ENCODE results near the gene ITPK1.

Gene ITPK1

DNA sequence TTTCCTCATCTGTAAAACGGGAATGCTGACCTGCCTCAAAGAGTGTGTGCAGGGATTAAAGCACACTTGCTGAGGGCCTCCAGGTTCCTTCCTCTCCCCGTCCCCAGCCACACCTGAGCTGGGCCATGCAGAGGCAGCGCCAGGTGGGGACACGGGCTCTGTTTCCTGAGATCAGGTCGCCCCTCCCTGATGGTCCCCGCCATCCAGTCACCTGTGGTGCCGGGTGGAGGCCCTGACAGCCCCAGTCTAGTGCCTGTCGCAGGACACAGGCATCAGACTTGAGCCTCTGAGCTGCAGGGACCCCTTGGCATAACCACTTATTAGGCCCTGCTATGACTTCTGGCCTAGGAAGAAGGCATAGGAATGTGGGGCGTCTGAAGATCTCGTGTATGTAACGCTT is 180.3 kb downstream of the ITPK1 start:
- Mint-ChIP-seq H3K27ac (no peak overlapping the region), H3K4me3 (no peak overlapping the region), H3K9me3 (no peaks in the 10 kb centered on the region), H3K36me3 (no peaks in the 10 kb centered on the region), H3K4me1 (no peaks in the 10 kb centered on the region), H3K27me3 (no peaks in the 10 kb centered on the region)

DNA sequence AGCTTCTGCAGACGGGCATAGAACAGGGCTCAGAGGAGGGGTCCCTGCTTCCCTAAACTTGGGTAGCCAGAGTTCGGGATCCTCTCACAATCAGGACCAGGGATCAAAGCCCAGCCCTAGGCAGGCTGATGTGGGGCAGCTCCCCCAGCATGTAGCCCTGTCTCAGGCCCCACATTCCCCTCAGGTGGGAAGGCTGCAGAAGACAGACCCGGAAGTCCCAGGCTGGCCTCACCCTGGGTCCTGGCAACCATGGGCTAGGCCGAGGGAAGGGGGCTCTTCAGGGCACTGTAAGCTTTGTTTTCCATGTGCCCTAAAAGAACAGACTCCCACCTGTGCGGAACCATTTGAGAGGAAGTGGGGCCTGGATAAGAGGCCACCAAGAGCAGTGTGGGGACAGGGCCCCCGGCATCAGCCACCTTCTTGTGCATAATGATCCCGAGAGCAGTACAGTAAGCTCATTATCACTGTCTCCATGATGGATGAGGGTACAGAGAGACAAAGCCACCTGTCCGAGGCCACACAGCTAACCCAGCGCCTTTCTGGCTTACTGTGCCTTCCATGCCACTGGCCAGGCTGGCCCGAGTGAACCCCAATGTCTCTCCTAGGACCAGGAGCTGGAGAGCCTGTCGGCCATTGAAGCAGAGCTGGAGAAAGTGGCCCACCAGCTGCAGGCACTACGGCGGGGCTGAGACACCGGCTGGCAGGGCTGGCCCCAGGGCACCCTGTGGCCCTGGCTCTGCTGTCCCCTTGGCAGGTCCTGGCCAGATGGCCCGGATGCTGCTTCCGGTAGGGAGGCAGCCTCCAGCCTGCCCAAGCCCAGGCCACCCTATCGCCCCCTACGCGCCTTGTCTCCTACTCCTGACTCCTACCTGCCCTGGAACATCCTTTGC is 181.3 kb downstream of the ITPK1 start:
- Mint-ChIP-seq H3K27me3 (no peaks in the 10 kb centered on the region), H3K27ac (no peak overlapping the region), H3K4me1 (no peaks in the 10 kb centered on the region), H3K9me3 (no peaks in the 10 kb centered on the region), H3K36me3 (no peaks in the 10 kb centered on the region), H3K4me3 (no peak overlapping the region)

GRCh38 chr14:92933481-92933880 is 182.2 kb downstream of the ITPK1 start:
- Mint-ChIP-seq H3K9me3 (no peaks in the 10 kb centered on the region), H3K4me3 (no peak overlapping the region), H3K36me3 (no peaks in the 10 kb centered on the region), H3K27ac (no peak overlapping the region), H3K27me3 (no peaks in the 10 kb centered on the region), H3K4me1 (no peaks in the 10 kb centered on the region)

DNA sequence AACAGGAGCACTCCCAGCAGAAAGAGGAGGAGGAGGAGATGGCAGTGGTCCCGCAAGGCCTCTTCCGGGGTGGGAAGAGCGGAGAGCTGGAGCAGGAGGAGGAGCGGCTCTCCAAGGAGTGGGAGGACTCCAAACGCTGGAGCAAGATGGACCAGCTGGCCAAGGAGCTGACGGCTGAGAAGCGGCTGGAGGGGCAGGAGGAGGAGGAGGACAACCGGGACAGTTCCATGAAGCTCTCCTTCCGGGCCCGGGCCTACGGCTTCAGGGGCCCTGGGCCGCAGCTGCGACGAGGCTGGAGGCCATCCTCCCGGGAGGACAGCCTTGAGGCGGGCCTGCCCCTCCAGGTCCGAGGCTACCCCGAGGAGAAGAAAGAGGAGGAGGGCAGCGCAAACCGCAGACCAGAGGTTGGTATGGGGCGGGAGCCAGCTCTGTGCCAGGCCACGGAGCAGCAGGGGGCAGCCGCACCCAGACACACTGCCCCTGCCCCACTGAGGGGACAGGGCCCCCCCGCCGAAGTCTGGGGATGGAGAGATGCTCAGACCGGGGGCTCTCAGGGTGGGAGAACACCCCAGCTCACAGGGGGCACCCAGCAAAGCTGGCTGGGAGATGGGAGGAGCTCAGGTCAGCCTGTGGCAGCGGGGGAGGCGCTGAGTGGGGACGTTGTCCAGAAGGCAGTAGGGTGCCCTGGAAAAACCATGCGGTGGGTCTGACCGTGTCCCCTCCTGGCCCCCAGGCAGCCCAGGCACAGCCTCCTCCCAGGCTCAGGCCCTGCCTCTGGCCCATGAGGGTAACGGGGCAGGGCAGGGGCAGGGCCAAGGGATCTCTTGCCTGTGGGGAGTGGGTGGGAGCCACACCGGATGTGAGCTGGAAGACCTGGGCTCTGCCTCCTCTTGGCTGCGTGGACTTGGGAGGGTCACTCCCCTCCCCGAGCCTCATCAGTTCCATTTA is 183.0 kb downstream of the ITPK1 start:
- H3K9me3 Mint-ChIP-seq, result no peaks in the 10 kb centered on the region
- H3K27ac Mint-ChIP-seq, result no peak overlapping the region
- no peak overlapping the region for H3K4me3 Mint-ChIP-seq
- H3K27me3 Mint-ChIP-seq, result no peaks in the 10 kb centered on the region
- no peaks in the 10 kb centered on the region for H3K4me1 Mint-ChIP-seq
- no peaks in the 10 kb centered on the region for H3K36me3 Mint-ChIP-seq

- Mint-ChIP-seq H3K36me3 (no peaks in the 10 kb centered on the region), H3K27me3 (no peaks in the 10 kb centered on the region), H3K4me1 (no peaks in the 10 kb centered on the region), H3K27ac (no peak overlapping the region), H3K9me3 (no peaks in the 10 kb centered on the region), H3K4me3 (no peak overlapping the region)
These were observed 183.9 kb downstream of the ITPK1 start for GRCh38 chr14:92931681-92932447.

DNA sequence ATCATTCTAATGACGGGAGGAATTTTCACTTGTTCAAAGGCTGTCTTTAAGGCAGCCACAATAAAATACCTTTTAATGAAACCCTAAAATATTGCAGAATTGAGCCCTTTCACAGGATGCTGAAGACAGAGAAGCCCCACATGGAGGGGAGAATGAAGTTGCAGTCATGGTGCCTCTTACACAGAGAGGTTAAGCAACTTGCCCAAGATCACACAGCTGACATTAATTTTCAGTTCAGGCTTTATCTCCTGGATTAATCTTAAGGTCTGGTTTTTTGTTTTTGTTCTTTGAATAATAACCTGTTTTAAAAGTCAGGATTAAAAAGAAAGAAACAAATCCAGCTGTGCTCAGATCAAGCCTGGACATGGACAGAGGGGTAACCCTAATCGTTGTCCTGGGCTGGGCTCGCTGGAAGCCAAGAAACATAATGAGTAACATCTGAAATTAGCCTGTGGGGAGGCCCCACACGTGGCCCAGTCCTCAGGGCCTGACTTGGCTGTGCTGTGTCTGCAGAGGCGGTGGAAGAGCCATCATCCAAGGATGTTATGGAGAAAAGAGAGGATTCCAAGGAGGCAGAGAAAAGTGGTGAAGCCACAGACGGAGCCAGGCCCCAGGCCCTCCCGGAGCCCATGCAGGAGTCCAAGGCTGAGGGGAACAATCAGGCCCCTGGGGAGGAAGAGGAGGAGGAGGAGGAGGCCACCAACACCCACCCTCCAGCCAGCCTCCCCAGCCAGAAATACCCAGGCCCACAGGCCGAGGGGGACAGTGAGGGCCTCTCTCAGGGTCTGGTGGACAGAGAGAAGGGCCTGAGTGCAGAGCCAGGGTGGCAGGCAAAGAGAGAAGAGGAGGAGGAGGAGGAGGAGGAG is 184.8 kb downstream of the ITPK1 start:
- H3K27ac Mint-ChIP-seq, result no peak overlapping the region
- H3K27me3 Mint-ChIP-seq, result no peaks in the 10 kb centered on the region
- H3K4me1 Mint-ChIP-seq, result no peaks in the 10 kb centered on the region
- H3K9me3 Mint-ChIP-seq, result no peaks in the 10 kb centered on the region
- no peak overlapping the region for H3K4me3 Mint-ChIP-seq
- no peaks in the 10 kb centered on the region for H3K36me3 Mint-ChIP-seq

DNA sequence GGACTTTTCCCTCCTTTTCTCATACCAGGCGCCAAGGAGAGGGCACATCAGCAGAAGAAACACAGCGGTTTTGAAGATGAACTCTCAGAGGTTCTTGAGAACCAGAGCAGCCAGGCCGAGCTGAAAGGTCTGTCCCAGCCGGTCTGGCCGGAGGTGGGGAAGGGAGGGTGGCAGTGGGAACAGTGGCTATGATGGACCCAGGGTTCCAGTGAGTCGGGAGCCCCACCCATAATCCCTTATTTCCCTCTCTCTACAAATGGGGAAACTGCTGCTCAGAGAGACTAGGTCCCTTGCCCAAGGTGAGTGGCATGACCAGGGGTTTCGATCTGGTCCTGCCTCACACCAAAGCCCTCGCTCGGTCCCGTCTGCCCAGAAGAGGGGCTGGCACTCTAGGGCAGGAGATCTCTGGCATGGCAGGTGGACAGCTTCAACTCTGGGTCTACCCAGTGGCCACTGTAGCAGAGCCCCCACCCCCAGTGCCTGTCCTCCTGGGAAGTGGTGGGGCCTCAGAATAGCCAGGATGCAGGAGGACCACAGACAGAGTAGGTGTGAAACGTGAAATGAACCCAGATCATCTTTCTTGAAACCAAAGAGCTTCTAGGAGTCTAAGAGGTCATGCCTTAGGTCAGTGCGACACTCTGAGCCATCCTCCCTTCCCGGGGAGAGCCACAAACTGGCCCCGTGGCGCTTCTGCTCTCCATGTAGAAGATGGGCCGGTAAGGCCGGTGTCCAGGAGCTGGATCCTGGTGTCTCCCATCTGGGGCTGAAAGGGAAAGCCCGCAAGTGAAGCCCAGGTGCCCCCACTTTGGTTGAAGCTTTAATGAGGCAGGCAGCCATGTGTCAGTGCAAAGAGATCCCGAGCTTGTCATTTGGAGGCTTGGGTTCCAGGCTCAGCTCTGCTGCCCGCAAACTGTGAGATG is 185.8 kb downstream of the ITPK1 start:
- Mint-ChIP-seq H3K27me3 (peaks cover 5% of the 10 kb centered on the region), H3K27ac (no peak overlapping the region), H3K4me1 (no peaks in the 10 kb centered on the region), H3K9me3 (no peaks in the 10 kb centered on the region), H3K4me3 (no peak overlapping the region), H3K36me3 (no peaks in the 10 kb centered on the region)

DNA sequence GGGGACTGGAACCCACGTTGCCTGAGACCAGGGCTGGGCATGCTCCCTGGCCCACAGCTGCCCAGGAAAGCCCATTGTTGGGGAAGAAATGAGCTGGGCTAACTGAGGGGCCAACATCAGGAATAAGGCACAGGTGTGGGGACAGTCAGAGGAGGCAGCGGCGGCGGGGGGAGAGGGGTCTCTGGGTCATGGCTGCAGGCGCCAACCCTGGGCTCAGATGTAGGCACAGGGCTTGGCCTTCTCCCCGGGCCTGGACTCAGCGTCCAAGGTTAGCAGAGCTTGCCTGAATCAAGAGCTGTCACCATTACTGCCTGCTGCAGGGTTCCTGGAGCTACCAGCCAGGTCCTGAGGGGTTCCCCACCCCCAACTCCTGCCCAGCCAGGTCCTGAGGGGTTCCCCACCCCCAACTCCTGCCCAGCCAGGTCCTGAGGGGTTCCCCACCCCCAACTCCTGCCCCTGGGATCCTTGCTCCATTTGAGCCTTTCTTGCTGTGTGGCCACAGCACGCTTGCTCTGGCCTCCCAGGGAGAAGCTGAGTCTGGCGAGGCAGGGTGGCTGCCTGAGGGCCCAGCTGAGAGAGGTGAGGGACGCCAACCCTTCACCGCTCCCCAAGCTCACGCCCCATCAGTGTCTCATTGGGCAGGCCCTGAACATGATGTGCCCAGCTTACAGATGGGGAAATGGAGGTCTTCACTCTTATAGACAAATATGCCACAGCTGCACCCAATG is 186.6 kb downstream of the ITPK1 start:
- no peak overlapping the region for H3K4me3 Mint-ChIP-seq
- no peak overlapping the region for H3K27ac Mint-ChIP-seq
- no peaks in the 10 kb centered on the region for H3K4me1 Mint-ChIP-seq
- H3K27me3 Mint-ChIP-seq, result peaks cover 8% of the 10 kb centered on the region
- no peaks in the 10 kb centered on the region for H3K9me3 Mint-ChIP-seq
- no peaks in the 10 kb centered on the region for H3K36me3 Mint-ChIP-seq

- Mint-ChIP-seq H3K9me3 (no peaks in the 10 kb centered on the region), H3K4me3 (no peak overlapping the region), H3K36me3 (no peaks in the 10 kb centered on the region), H3K27ac (no peak overlapping the region), H3K27me3 (peaks cover 8% of the 10 kb centered on the region), H3K4me1 (no peaks in the 10 kb centered on the region)
These were observed 187.5 kb downstream of the ITPK1 start for GRCh38 chr14:92928258-92928629.

- peaks cover 9% of the 10 kb centered on the region for H3K27me3 Mint-ChIP-seq
- peaks cover under 1% of the 10 kb centered on the region for H3K36me3 Mint-ChIP-seq
- no peak overlapping the region for H3K4me3 Mint-ChIP-seq
- H3K9me3 Mint-ChIP-seq, result no peaks in the 10 kb centered on the region
- no peak overlapping the region for H3K27ac Mint-ChIP-seq
- H3K4me1 Mint-ChIP-seq, result peaks cover under 1% of the 10 kb centered on the region
These were observed 188.1 kb downstream of the ITPK1 start for GRCh38 chr14:92927349-92928257.

DNA sequence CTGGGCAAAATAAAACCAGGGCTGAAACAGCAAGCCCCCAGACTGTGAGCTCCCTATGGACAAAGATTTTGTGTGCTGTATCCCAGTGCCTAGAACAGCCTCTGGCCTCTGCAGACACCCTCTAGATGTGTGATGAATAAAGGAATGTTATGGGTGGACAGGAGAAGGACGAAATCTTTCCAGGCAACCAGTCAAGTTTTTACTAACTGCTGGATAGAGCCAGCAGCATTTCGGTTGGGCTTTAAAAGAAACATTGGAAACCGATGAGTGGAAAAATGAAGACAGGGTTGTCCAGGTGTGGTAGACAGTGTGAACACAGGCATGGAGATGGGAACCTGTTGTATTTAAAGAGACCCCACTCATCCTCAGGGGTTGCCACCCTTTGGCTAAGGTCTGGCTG is 188.8 kb downstream of the ITPK1 start:
- H3K4me1 Mint-ChIP-seq, result peaks cover 4% of the 10 kb centered on the region
- no peak overlapping the region for H3K27ac Mint-ChIP-seq
- no peak overlapping the region for H3K4me3 Mint-ChIP-seq
- peaks cover 13% of the 10 kb centered on the region for H3K27me3 Mint-ChIP-seq
- peaks cover 3% of the 10 kb centered on the region for H3K36me3 Mint-ChIP-seq
- no peaks in the 10 kb centered on the region for H3K9me3 Mint-ChIP-seq

DNA sequence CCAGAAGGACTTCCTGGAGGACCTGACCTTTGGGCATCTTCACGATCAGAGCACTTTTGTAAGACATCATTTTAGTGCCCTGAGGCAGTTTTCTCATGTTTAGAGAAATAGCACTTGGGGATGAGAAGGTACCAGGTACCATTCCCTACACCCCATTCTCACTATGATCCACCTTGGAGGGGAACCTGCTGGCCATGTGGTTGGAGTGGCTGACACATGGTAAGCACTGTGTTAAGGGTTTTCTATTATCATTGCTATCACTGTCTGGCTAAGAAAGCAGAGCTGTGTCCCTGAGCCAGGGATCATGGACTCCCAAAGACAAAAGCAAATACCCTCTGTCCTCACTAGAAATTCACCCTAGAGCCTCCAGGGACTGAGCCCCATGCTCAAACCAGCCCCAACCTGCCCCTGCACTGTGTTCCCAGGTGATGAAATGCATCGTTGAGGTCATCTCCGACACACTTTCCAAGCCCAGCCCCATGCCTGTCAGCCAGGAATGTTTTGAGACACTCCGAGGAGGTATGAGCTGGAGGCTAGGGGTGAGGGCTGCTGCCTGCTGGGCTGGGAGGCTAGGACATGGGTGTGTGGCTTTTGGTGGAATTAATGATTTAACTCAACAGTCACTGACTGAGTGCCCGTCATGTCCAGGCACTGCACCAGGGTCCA is 189.4 kb downstream of the ITPK1 start:
- Mint-ChIP-seq H3K36me3 (peaks cover 3% of the 10 kb centered on the region), H3K4me1 (peaks cover 4% of the 10 kb centered on the region), H3K27me3 (peaks cover 16% of the 10 kb centered on the region), H3K9me3 (no peaks in the 10 kb centered on the region), H3K4me3 (no peak overlapping the region), H3K27ac (no peak overlapping the region)
